ENCODE data around the gene SH2D4B. TPM values are rescaled to one million over a fixed set of nuclear protein-coding genes. Genes with fewer than 3 reads are reported as not detected.

The SH2D4B gene
- total RNA-seq, 2 experiments from 2014 or later = 0.14 to 0.22 TPM

GRCh38 chr10:80633383-80633860, 95.7 kb downstream of the SH2D4B start:
- no peaks in the 10 kb centered on the region for H3K36me3 Mint-ChIP-seq
- H3K27ac Mint-ChIP-seq = no peak overlapping the region
- H3K4me3 Mint-ChIP-seq = no peak overlapping the region
- DNase-seq (no peak), ATAC-seq (ENCODE audit: low read depth) (no peak)
- POLR2A ChIA-PET = no interaction called here
- H3K9me3 Mint-ChIP-seq = no peaks in the 10 kb centered on the region
- no peaks in the 10 kb centered on the region for H3K4me1 Mint-ChIP-seq
- peaks cover 8% of the 10 kb centered on the region for H3K27me3 Mint-ChIP-seq

- Mint-ChIP-seq H3K9me3 (no peaks in the 10 kb centered on the region), H3K36me3 (no peaks in the 10 kb centered on the region), H3K27me3 (peaks cover 11% of the 10 kb centered on the region), H3K27ac (no peak overlapping the region), H3K4me3 (no peak overlapping the region), H3K4me1 (no peaks in the 10 kb centered on the region)
- POLR2A ChIA-PET = no interaction called here
- DNase-seq (no peak), ATAC-seq (ENCODE audit: low read depth) (no peak)
These were observed 96.2 kb downstream of the SH2D4B start for GRCh38 chr10:80633910-80634309.

DNA sequence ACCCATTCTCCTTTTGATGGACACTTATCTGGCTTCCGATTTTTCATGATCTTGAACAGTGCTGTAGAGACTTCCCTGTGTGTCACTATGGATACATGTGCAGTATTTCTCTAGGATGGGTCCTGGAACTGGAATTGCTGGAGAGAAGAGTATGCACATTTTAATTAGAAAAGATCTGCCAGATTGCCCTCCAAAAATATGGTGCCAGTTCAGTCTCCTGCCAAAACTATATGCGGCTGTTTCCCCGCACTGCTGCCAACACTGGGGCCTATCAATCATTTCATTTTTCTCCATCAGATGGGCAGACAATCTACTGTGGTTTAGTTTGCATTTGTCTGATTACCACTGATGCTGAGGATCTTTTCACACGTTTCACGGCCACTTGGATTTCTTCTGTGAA, 105.0 kb downstream of the SH2D4B start:
- H3K27ac Mint-ChIP-seq = no peak overlapping the region
- no peaks in the 10 kb centered on the region for H3K36me3 Mint-ChIP-seq

GRCh38 chr10:80646366-80646765, 108.7 kb downstream of the SH2D4B start:
- Mint-ChIP-seq H3K27ac (no peak overlapping the region), H3K4me1 (no peaks in the 10 kb centered on the region), H3K36me3 (no peaks in the 10 kb centered on the region), H3K4me3 (no peak overlapping the region), H3K27me3 (peaks cover 8% of the 10 kb centered on the region), H3K9me3 (no peaks in the 10 kb centered on the region)
- no peak for ATAC-seq (ENCODE audit: low read depth)
- POLR2A ChIA-PET = no interaction called here
- no peak for DNase-seq

More for the DNA sequence above, 105.0 kb downstream of the SH2D4B start:
- no peak for DNase-seq
- H3K27me3 Mint-ChIP-seq = peaks cover 23% of the 10 kb centered on the region
- no peaks in the 10 kb centered on the region for H3K4me1 Mint-ChIP-seq
- no peak for ATAC-seq (ENCODE audit: low read depth)
- no peak overlapping the region for H3K4me3 Mint-ChIP-seq
- POLR2A ChIA-PET = no interaction called here
- H3K9me3 Mint-ChIP-seq = peaks cover 2% of the 10 kb centered on the region

- no peak overlapping the region for H3K27ac Mint-ChIP-seq
- no peaks in the 10 kb centered on the region for H3K9me3 Mint-ChIP-seq
- no peak for ATAC-seq (ENCODE audit: low read depth)
These were observed 109.6 kb downstream of the SH2D4B start for GRCh38 chr10:80647173-80647833.

DNA sequence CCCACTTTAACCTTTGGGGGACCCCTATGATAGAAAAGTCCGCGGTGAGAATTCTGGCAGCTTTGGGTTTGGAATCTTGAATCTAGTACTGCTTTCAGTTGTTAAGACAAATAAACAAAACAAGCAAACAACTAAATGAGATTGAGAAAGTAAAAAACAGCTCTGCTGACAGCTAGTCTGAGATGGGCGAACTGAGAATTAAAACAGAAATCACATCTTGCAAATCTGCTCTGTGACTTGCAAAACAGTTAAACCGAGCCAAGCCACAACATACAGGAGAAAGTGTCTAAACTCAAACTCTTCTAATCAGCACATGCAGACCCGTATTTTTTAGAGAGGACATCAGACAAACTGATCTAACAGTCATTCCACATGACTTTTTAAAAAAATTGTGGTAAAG, 110.4 kb downstream of the SH2D4B start:
- Mint-ChIP-seq H3K4me1 (no peaks in the 10 kb centered on the region), H3K9me3 (no peaks in the 10 kb centered on the region), H3K4me3 (no peak overlapping the region), H3K27me3 (peaks cover 8% of the 10 kb centered on the region), H3K36me3 (no peaks in the 10 kb centered on the region), H3K27ac (no peak overlapping the region)
- ATAC-seq (ENCODE audit: low read depth) (no peak), DNase-seq (no peak)
- POLR2A ChIA-PET = no interaction called here

More at GRCh38 chr10:80647173-80647833, 109.6 kb downstream of the SH2D4B start:
- Mint-ChIP-seq H3K4me3 (no peak overlapping the region), H3K4me1 (no peaks in the 10 kb centered on the region), H3K36me3 (no peaks in the 10 kb centered on the region), H3K27me3 (peaks cover 8% of the 10 kb centered on the region)
- no peak for DNase-seq
- POLR2A ChIA-PET = no interaction called here

DNA sequence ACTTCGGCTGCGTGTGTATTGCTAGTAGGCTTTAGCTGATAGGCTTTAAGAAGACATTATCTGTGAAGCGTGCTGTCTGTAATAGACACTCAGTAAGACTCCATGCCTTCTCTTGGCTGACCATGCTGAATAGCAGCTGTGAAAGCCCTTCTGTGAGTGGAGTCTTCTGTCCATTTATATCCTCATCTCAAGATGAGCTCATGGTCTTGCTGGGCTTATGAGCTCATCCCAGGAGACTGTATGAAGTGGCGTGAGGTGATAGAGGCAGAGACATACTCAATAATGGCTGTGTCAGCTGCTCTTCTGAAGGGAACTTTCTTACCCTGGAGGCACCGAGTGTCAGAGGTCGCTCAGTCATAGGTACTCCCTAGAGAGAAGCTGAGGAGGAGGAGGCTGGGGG, 111.5 kb downstream of the SH2D4B start:
- Mint-ChIP-seq H3K27ac (no peak overlapping the region), H3K4me3 (no peak overlapping the region), H3K9me3 (peaks cover 7% of the 10 kb centered on the region), H3K4me1 (no peaks in the 10 kb centered on the region), H3K36me3 (no peaks in the 10 kb centered on the region), H3K27me3 (peaks cover 3% of the 10 kb centered on the region)
- ATAC-seq (ENCODE audit: low read depth) (no peak), DNase-seq (no peak)
- POLR2A ChIA-PET = no interaction called here

DNA sequence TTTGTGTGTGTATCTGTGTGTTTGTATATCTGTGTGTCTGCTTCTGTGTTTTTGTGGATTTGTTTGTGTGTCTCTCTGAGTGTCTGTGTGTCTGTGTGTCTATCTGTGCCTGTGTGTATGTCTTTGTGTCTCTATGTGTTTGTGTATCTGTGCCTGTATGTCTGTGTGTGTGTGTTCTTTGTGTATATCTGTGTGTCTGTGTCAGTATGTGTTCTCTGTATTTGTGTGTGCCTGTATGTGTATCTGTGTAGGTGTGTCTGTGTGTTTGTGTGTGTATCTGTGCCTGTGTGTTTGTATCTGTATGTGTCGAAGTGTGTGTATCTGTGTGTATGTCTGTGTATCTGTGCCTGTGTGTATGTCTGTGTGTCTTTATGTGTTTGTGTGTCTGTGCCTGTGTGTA, 118.2 kb downstream of the SH2D4B start:
- H3K4me3 Mint-ChIP-seq = no peak overlapping the region
- peaks cover 7% of the 10 kb centered on the region for H3K9me3 Mint-ChIP-seq
- no peak overlapping the region for H3K27ac Mint-ChIP-seq
- POLR2A ChIA-PET = no interaction called here
- H3K27me3 Mint-ChIP-seq = peaks cover 4% of the 10 kb centered on the region
- no peak for ATAC-seq (ENCODE audit: low read depth)
- no peaks in the 10 kb centered on the region for H3K36me3 Mint-ChIP-seq
- no peaks in the 10 kb centered on the region for H3K4me1 Mint-ChIP-seq
- DNase-seq = no peak

GRCh38 chr10:80658068-80658467, 120.4 kb downstream of the SH2D4B start:
- no peak for DNase-seq
- Mint-ChIP-seq H3K9me3 (peaks cover 7% of the 10 kb centered on the region), H3K4me1 (peaks cover 3% of the 10 kb centered on the region), H3K36me3 (no peaks in the 10 kb centered on the region), H3K4me3 (no peak overlapping the region), H3K27ac (no peak overlapping the region), H3K27me3 (peaks cover 16% of the 10 kb centered on the region)
- no peak for ATAC-seq (ENCODE audit: low read depth)
- POLR2A ChIA-PET = no interaction called here

DNA sequence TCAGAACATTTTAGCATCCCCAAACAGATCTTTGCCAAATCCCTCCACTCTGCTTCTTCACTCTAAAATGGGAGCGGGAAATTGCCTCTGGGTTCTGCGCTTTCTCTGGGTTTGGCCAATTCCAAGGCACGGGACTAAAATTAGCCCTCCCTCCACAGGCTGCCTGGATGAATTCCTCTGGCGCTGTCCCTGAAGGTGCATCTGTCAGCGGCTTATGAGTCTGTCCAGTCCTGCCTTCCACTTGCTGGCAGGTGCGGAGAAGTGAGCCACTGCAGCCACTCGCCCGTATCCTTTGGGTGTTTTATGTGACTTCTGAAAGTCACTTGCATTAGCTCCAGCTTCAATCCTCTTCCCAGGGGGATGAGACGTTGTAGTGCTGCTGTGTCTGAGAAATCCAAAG, 121.6 kb downstream of the SH2D4B start:
- ATAC-seq (ENCODE audit: low read depth) (no peak), DNase-seq (no peak)
- Mint-ChIP-seq H3K27me3 (peaks cover 22% of the 10 kb centered on the region), H3K4me1 (peaks cover 3% of the 10 kb centered on the region), H3K36me3 (no peaks in the 10 kb centered on the region), H3K27ac (no peak overlapping the region), H3K9me3 (no peaks in the 10 kb centered on the region), H3K4me3 (no peak overlapping the region)
- POLR2A ChIA-PET = no interaction called here

DNA sequence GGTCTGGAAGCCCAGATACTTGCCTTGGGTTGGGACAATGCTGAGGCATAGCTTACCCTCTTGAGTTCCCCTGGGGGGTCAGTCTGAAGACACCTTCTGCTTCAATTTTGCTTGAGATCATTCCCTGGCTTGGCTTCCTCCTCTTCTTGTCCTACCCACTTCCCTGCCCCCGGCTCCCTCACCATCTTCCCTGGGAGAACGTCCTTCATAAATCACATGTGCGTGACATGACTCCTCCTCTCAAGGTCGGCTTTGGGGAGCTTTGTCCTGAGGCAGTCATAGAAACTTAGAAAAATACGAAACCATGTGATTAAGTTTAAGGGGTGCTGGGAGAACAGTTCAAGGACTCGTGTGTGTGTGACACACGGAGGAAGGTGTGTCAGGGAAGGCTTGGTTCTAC, 122.6 kb downstream of the SH2D4B start:
- Mint-ChIP-seq H3K36me3 (no peaks in the 10 kb centered on the region), H3K9me3 (no peaks in the 10 kb centered on the region), H3K27ac (no peak overlapping the region), H3K27me3 (peaks cover 22% of the 10 kb centered on the region), H3K4me1 (peaks cover 3% of the 10 kb centered on the region), H3K4me3 (no peak overlapping the region)
- ATAC-seq (ENCODE audit: low read depth) (no peak), DNase-seq (no peak)
- POLR2A ChIA-PET = no interaction called here

DNA sequence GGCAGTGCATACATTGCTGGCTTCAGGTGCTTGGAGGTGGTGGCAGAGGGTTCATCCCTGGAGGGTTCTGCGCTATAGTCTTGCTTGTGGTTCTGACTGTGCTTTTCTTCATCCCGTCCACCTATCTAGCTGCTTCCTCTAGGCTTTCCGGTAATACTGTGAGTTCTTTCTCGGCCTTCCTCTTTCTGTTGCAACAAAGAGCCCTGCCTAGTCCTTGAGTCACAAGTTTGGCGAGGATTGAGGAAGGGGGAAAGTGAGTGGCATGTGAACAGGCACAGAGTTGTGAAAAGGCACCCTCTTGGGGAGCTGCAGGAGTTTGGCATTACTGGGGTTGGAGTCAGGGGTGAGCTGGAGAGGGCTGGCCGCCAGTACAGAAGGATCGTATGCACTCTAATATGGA, 123.0 kb downstream of the SH2D4B start:
- no peak overlapping the region for H3K4me3 Mint-ChIP-seq
- H3K9me3 Mint-ChIP-seq = no peaks in the 10 kb centered on the region
- peaks cover 3% of the 10 kb centered on the region for H3K4me1 Mint-ChIP-seq
- POLR2A ChIA-PET = no interaction called here
- no peak overlapping the region for H3K27ac Mint-ChIP-seq
- H3K36me3 Mint-ChIP-seq = no peaks in the 10 kb centered on the region
- DNase-seq (no peak), ATAC-seq (ENCODE audit: low read depth) (no peak)
- H3K27me3 Mint-ChIP-seq = peaks cover 22% of the 10 kb centered on the region

GRCh38 chr10:80661526-80661925, 123.8 kb downstream of the SH2D4B start:
- ATAC-seq (ENCODE audit: low read depth) = no peak
- Mint-ChIP-seq H3K9me3 (no peaks in the 10 kb centered on the region), H3K36me3 (no peaks in the 10 kb centered on the region), H3K27me3 (peaks cover 22% of the 10 kb centered on the region), H3K4me3 (no peak overlapping the region), H3K4me1 (peaks cover 3% of the 10 kb centered on the region), H3K27ac (no peak overlapping the region)
- POLR2A ChIA-PET = no interaction called here
- no peak for DNase-seq

DNA sequence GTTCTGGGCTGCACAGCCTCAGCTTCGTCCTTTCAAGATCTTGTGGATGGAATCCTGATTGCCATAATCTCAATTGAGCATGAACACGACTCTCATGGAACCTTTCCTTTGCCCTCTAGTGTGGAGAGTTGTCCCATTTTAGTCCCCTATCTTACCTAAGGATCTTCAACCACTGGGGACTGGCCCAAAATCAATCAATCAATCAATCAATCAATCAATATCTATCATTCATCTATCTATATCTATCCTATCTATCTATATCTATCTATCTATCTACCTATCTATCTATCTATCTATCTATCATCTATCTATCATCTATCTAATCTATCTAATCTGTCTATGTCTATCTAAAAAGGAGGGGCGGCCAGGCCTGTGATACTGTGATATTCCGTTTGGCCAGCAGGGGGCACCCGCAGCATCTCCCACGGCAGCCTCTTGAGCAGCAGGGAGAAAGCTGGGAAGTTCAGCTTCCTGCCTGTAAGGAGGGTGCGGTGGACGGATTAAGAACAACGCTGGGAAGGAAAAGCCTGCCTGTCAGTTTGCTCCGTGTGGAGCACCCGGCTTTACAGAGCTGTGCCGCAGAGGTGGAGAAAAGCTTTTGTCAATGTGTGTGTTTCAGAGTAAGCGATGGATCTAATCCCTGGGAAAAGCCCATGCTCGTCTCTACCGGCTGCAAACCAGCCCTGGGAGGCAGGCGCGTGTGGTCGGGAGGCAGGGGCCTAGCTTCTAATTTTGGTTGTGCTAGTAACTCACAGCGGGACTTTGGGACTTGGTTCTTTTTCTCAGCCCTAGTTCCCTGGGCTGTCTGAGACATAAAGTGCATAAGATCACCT, 124.9 kb downstream of the SH2D4B start:
- Mint-ChIP-seq H3K36me3 (no peaks in the 10 kb centered on the region), H3K9me3 (no peaks in the 10 kb centered on the region), H3K27ac (no peak overlapping the region), H3K4me3 (peak overlapping the region; percentile 1), H3K4me1 (peaks cover 3% of the 10 kb centered on the region), H3K27me3 (peaks cover 22% of the 10 kb centered on the region)
- ATAC-seq (ENCODE audit: low read depth) (peak; percentile 68), DNase-seq (peak; percentile 78)
- POLR2A ChIA-PET = no interaction called here
